T-cell (primary cell): ENCODE results near the gene SRGAP1. TPM values are rescaled to one million over a fixed set of nuclear protein-coding genes. Genes with fewer than 3 reads are reported as not detected.

Experiments
- ATAC-seq, 4 experiments: fragments of 200-7000 bp in 3 of 4; fragments of 150-1000 bp in 1 of 4; cut with Tn5 transposase; replicated peaks in 1 of 4; 1 replicate in 3 of 4; 2 replicates in 1 of 4; pipeline ENCODE4 v1.10.0; 2021; ENCODE audit warnings: moderate library complexity in 3 of 4, mild to moderate bottlenecking in 2 of 4, moderate number of reproducible peaks in 1 of 4
- CTCF ChIA-PET, 2 donors: fragments of 300-600 bp; sonication (Branson Sonifier 250); formaldehyde crosslinking; loops; one replicate each; lab custom pipeline; 2022; ENCODE audit warnings: antibody characterized with exemption in 2 of 2; lab: Charles Lee
- POLR2A ChIA-PET, 2 donors: fragments of 300-600 bp; sonication (Branson Sonifier 250); formaldehyde crosslinking; loops; one replicate each; lab custom pipeline; 2022; ENCODE audit warnings: antibody characterized with exemption in 2 of 2; lab: Charles Lee
- DNase-seq, 35 experiments: peaks; one replicate each; pipeline versions ENCODE4 v3.0.0 to v3.0.0-alpha.2; 2013 to 2023
- H3K27ac ChIP-seq: one replicate; pipeline ENCODE4 v1.5.1; 2013; ENCODE audit warnings: low read length
- H3K27me3 ChIP-seq, 2 experiments: replicated peaks in 1 of 2; 1 replicate in 1 of 2; 2 replicates in 1 of 2; pipeline versions ENCODE4 v1.6.1 to v1.7.0; 2013; ENCODE audit warnings: low read length in 1 of 2, mixed read lengths in 1 of 2; ENCODE audit not compliant: control insufficient read depth in 2 of 2, insufficient read depth in 2 of 2; ENCODE audit errors: extremely low read depth in 1 of 2
- H3K36me3 ChIP-seq, 2 donors: 1 replicate in 1 of 2; 2 replicates in 1 of 2; pipeline versions ENCODE4 v1.6.1 to v1.7.0; 2013; ENCODE audit warnings: low read length in 1 of 2; ENCODE audit not compliant: control insufficient read depth in 2 of 2, insufficient read depth in 1 of 2; ENCODE audit errors: extremely low read depth in 1 of 2
- H3K4me1 ChIP-seq, 2 experiments: 1 replicate in 1 of 2; 2 replicates in 1 of 2; pipeline versions ENCODE4 v1.6.1 to v1.7.0; 2013; ENCODE audit warnings: low read length in 2 of 2, mixed read lengths in 1 of 2; ENCODE audit not compliant: insufficient read depth in 2 of 2, control insufficient read depth in 1 of 2; ENCODE audit errors: extremely low read depth in 1 of 2
- H3K4me3 ChIP-seq, 2 donors: 1 replicate in 1 of 2; 2 replicates in 1 of 2; pipeline versions ENCODE4 v1.5.1 to v1.7.0; 2013; ENCODE audit warnings: mild to moderate bottlenecking in 2 of 2, low read length in 1 of 2, moderate library complexity in 1 of 2; ENCODE audit not compliant: control insufficient read depth in 1 of 2; ENCODE audit errors: extremely low read depth in 1 of 2
- H3K9me3 ChIP-seq: 2 replicates; pipeline ENCODE4 v1.7.0; 2013
- H3K27ac Mint-ChIP-seq, 2 donors: one replicate each; pipeline ENCODE4 v1.8.0; 2020 to 2021; ENCODE audit warnings: mild to moderate bottlenecking in 2 of 2, mixed read lengths in 2 of 2
- H3K27me3 Mint-ChIP-seq, 2 donors: one replicate each; pipeline ENCODE4 v1.8.0; 2021 to 2022; ENCODE audit warnings: mixed read lengths in 2 of 2
- H3K36me3 Mint-ChIP-seq: one replicate; pipeline ENCODE4 v1.8.0; 2021; ENCODE audit warnings: mixed read lengths
- H3K4me1 Mint-ChIP-seq, 3 donors: one replicate each; pipeline ENCODE4 v1.8.0; 2020 to 2022; ENCODE audit warnings: mixed read lengths in 3 of 3, mild to moderate bottlenecking in 1 of 3
- H3K4me3 Mint-ChIP-seq, 3 donors: one replicate each; pipeline ENCODE4 v1.8.0; 2020 to 2022; ENCODE audit warnings: mild to moderate bottlenecking in 3 of 3, mixed read lengths in 3 of 3, moderate library complexity in 3 of 3
- H3K9me3 Mint-ChIP-seq, 3 donors: one replicate each; pipeline ENCODE4 v1.8.0; 2020 to 2022; ENCODE audit warnings: mixed read lengths in 3 of 3
- WGBS: methylation state at CpG from one replicate; pipeline ENCODE4 v1.1.5; 2013; ENCODE audit warnings: missing lambda C conversion rate; ENCODE audit not compliant: insufficient coverage; 5-methylcytosine and 5-hydroxymethylcytosine counted together
- total RNA-seq, 35 experiments: library from RNA in 6 of 35; stranded (reverse) in 6 of 35; fragments of 120-200 nt in 1 of 35; gene quantifications; one replicate each; pipeline versions ENCODE4 v1.2.1 to v1.2.4 and lab custom pipeline; 2013 to 2026

SRGAP1 gene
- total RNA-seq, 5 donors from 2014 or later (not counting 1 experiment from before 2014, with no cell fraction given) = 0.07 to 0.38 (median 0.17) TPM; not detected in 1

- no CpG with 5 or more reads among the region's 1 CpG for WGBS
- Histone ChIP-seq H3K4me3 (no peak overlapping the region), H3K4me1 (no peaks in the 10 kb centered on the region), H3K27ac (no peak overlapping the region), H3K36me3 (no peaks in the 10 kb centered on the region), H3K9me3 (no peaks in the 10 kb centered on the region), H3K27me3 (no peaks in the 10 kb centered on the region)
- ChIA-PET POLR2A (no interaction called here), CTCF (no interaction called here)
- H3K27me3 Mint-ChIP-seq = peaks cover 0 to 11% of the 10 kb centered on the region in 2 donors
- H3K4me1 Mint-ChIP-seq = no peaks in the 10 kb centered on the region
- ATAC-seq (no peak), DNase-seq (no peak)
- no peak overlapping the region for H3K27ac Mint-ChIP-seq
- peaks cover 0 to 4% (median 0%) of the 10 kb centered on the region in 3 donors for H3K9me3 Mint-ChIP-seq
- no peak overlapping the region for H3K4me3 Mint-ChIP-seq
- H3K36me3 Mint-ChIP-seq = no peaks in the 10 kb centered on the region
These were observed 65.2 kb downstream of the SRGAP1 start for GRCh38 chr12:63909746-63910145.

DNA sequence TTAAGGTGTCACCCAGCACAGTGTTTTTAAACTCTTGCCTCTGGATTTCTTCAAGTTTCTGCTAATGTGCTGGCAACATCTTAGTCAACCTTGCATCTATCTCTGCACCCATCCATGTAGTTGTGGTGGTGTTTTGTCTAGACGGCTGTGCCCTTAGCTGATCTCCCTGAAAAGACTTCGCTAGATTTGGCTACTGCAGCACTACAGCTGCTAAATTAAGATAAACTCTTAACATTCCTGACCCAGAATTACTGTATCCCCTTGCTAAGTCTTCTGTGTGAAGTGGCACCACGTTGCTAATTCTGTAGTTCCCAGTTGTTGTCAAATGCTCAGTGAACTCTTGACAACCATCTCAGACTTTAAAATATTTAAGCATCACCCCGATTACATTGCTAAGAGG lies 66.8 kb downstream of the SRGAP1 start:
- no peak overlapping the region for H3K4me3 Mint-ChIP-seq
- no peak overlapping the region for H3K4me3 ChIP-seq
- 50% methylated on average over 1 of the region's 4 CpGs for WGBS

GRCh38 chr12:63912651-63913050 lies 68.2 kb downstream of the SRGAP1 start:
- H3K36me3 ChIP-seq = no peaks in the 10 kb centered on the region
- ChIA-PET CTCF (no interaction called here), POLR2A (interaction anchor here in 1 of 2 donors (0.7 kb wide), 1 partner anchor 13 kb away, joined by 8 read pairs; no protein-coding TSS in a partner anchor)
- H3K4me1 ChIP-seq = no peaks in the 10 kb centered on the region
- no peak for DNase-seq
- no peak overlapping the region for H3K4me3 ChIP-seq
- H3K27ac Mint-ChIP-seq = no peak overlapping the region
- no peak overlapping the region for H3K4me3 Mint-ChIP-seq
- H3K9me3 ChIP-seq = no peaks in the 10 kb centered on the region
- H3K27me3 Mint-ChIP-seq = peaks cover 0 to 11% of the 10 kb centered on the region in 2 donors
- no peaks in the 10 kb centered on the region for H3K36me3 Mint-ChIP-seq
- ATAC-seq = no peak
- H3K27ac ChIP-seq = no peak overlapping the region
- H3K9me3 Mint-ChIP-seq = no peaks in the 10 kb centered on the region
- H3K4me1 Mint-ChIP-seq = no peaks in the 10 kb centered on the region
- H3K27me3 ChIP-seq = no peaks in the 10 kb centered on the region
- no CpG with 5 or more reads among the region's 2 CpGs for WGBS

More for the DNA sequence above, 66.8 kb downstream of the SRGAP1 start:
- H3K27ac ChIP-seq = no peak overlapping the region
- H3K36me3 ChIP-seq = no peaks in the 10 kb centered on the region
- ChIA-PET CTCF (interaction anchor here in 1 of 2 donors (0.5 kb wide), 1 partner anchor 158 kb away, joined by 3 read pairs; no protein-coding TSS in a partner anchor), POLR2A (no interaction called here)
- H3K4me1 ChIP-seq = no peaks in the 10 kb centered on the region
- ATAC-seq (no peak), DNase-seq (no peak)
- no peaks in the 10 kb centered on the region for H3K27me3 ChIP-seq
- Mint-ChIP-seq H3K4me1 (no peaks in the 10 kb centered on the region), H3K36me3 (no peaks in the 10 kb centered on the region), H3K27ac (no peak overlapping the region), H3K9me3 (peaks cover 0 to 4% (median 0%) of the 10 kb centered on the region in 3 donors), H3K27me3 (peaks cover 0 to 11% of the 10 kb centered on the region in 2 donors)
- H3K9me3 ChIP-seq = no peaks in the 10 kb centered on the region

DNA sequence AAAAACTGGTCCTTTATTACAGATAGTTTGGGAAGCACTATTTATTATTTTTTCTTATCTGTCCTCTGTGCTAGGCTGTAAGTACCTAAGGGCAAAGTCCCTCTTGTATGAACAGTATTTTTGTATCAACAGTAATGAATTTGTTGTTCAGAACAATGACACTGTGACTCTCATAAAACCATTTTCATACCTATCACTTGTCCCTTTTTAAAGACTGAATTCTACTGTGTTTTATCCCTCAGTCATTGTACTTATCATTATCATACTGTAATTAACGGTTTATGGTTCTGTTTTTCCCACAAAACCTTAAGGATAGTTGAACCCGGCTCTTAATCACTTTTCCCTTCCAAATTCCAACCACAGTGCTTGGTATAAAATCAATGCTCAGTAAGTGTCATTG lies 69.4 kb downstream of the SRGAP1 start:
- H3K27me3 Mint-ChIP-seq = peaks cover 0 to 11% of the 10 kb centered on the region in 2 donors

GRCh38 chr12:63915105-63915800 lies 70.8 kb downstream of the SRGAP1 start:
- no peak overlapping the region for H3K27ac ChIP-seq
- ATAC-seq (no peak), DNase-seq (no peak)
- no peaks in the 10 kb centered on the region for H3K36me3 ChIP-seq
- no peaks in the 10 kb centered on the region for H3K4me1 Mint-ChIP-seq
- H3K27ac Mint-ChIP-seq = no peak overlapping the region
- WGBS = no CpG with 5 or more reads among the region's 2 CpGs
- no peaks in the 10 kb centered on the region for H3K9me3 ChIP-seq
- CTCF ChIA-PET = no interaction called here
- H3K9me3 Mint-ChIP-seq = no peaks in the 10 kb centered on the region
- H3K36me3 Mint-ChIP-seq = no peaks in the 10 kb centered on the region
- POLR2A ChIA-PET = no interaction called here
- H3K4me1 ChIP-seq = no peaks in the 10 kb centered on the region
- no peak overlapping the region for H3K4me3 Mint-ChIP-seq
- no peaks in the 10 kb centered on the region for H3K27me3 ChIP-seq
- H3K27me3 Mint-ChIP-seq = peaks cover 0 to 5% of the 10 kb centered on the region in 2 donors
- no peak overlapping the region for H3K4me3 ChIP-seq

More for the DNA sequence above, 69.4 kb downstream of the SRGAP1 start:
- Mint-ChIP-seq H3K27ac (no peak overlapping the region), H3K36me3 (no peaks in the 10 kb centered on the region), H3K9me3 (no peaks in the 10 kb centered on the region), H3K4me1 (no peaks in the 10 kb centered on the region), H3K4me3 (no peak overlapping the region)
- 60% methylated on average over 1 of the region's 2 CpGs for WGBS
- Histone ChIP-seq H3K36me3 (no peaks in the 10 kb centered on the region), H3K27ac (no peak overlapping the region), H3K9me3 (no peaks in the 10 kb centered on the region), H3K27me3 (no peaks in the 10 kb centered on the region), H3K4me3 (no peak overlapping the region), H3K4me1 (no peaks in the 10 kb centered on the region)
- DNase-seq (no peak), ATAC-seq (no peak)
- ChIA-PET POLR2A (interaction anchor here in 1 of 2 donors (0.7 kb wide), 1 partner anchor 8 kb away, joined by 3 read pairs; no protein-coding TSS in a partner anchor), CTCF (no interaction called here)

DNA sequence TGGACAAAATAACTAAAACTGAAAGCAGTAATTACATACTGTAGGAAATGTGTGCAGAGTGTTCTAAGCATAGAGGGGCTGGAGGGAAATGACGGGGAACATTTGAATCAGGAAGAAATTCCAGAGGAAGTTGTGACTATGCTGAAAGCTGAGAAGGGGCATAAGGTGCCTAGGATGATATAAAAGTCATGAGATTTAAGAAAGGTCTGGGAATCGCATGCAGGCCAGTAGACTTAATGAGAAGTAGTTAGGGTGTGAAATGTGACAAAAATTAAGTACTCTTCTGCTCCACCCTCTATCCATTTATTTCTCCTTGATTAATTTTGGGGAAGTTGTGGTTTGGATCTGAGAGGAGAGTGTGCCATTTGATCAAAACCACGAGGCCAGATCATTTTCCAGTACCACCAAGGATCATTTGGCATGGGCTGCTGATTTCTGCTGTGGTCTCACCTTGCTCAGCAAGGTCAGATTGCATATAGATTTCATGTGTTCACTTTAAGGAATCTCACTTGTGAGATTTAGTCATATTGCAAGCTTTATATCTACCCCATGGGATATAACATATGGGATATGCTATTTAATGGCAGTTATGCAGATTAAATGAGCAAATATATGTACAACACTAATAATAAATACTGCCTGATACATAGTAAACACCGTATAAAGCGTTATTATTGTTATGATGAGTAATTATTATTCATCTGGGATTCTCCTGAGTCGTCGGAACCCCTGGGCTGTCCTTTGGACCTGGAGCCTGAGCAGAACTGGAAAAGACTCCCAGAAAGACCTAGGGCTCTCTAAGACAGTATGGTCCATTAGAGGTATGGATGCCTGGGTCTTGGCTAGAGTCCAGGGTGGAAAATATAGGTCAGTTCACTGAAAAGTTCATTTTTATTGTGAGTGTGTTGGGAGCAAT lies 72.3 kb downstream of the SRGAP1 start:
- no peak overlapping the region for H3K27ac Mint-ChIP-seq
- Histone ChIP-seq H3K36me3 (no peaks in the 10 kb centered on the region), H3K4me1 (no peaks in the 10 kb centered on the region), H3K27ac (no peak overlapping the region), H3K4me3 (no peak overlapping the region), H3K27me3 (no peaks in the 10 kb centered on the region), H3K9me3 (no peaks in the 10 kb centered on the region)
- WGBS = 68% methylated on average over 3 of the region's 7 CpGs
- no peaks in the 10 kb centered on the region for H3K36me3 Mint-ChIP-seq
- no peak overlapping the region for H3K4me3 Mint-ChIP-seq
- DNase-seq (no peak), ATAC-seq (no peak)
- POLR2A ChIA-PET = no interaction called here
- peaks cover 0 to 2% of the 10 kb centered on the region in 2 donors for H3K27me3 Mint-ChIP-seq
- no peaks in the 10 kb centered on the region for H3K9me3 Mint-ChIP-seq
- H3K4me1 Mint-ChIP-seq = no peaks in the 10 kb centered on the region
- CTCF ChIA-PET = no interaction called here
